WERI-Rb-1 (cell line): ENCODE data around the gene PARVB.

Experiments used
- DNase-seq: peaks from one replicate; pipeline ENCODE4 v3.0.0-alpha.2; 2020
- H3K27ac ChIP-seq: fragments of 250-450 bp; sonication (Bioruptor Pico); 2 replicates; pipeline ENCODE4 v1.5.1; 2020; ENCODE audit warnings: mild to moderate bottlenecking, moderate library complexity
- H3K27me3 ChIP-seq: fragments of 250-450 bp; sonication (Bioruptor Pico); 2 replicates; pipeline ENCODE4 v1.5.1; 2021; ENCODE audit warnings: mild to moderate bottlenecking, low read depth, moderate library complexity; ENCODE audit not compliant: insufficient read depth, severe bottlenecking
- H3K36me3 ChIP-seq: fragments of 250-450 bp; sonication (Bioruptor Pico); 2 replicates; pipeline ENCODE4 v1.5.1; 2020; ENCODE audit warnings: mild to moderate bottlenecking, moderate library complexity
- H3K4me3 ChIP-seq: 2 replicates; pipeline ENCODE4 v1.5.1; 2011; ENCODE audit warnings: low read depth, mild to moderate bottlenecking, control low read depth, low read length
- H3K9me3 ChIP-seq: fragments of 250-450 bp; sonication (Bioruptor Pico); 2 replicates; pipeline ENCODE4 v1.5.1; 2021; ENCODE audit warnings: mild to moderate bottlenecking, moderate library complexity; ENCODE audit not compliant: severe bottlenecking
- CTCF ChIP-seq: IDR thresholded peaks from 2 replicates; pipeline ENCODE4 v1.5.1; 2011; ENCODE audit warnings: low read depth, mild to moderate bottlenecking, control low read depth, inconsistent platforms, low read length

The PARVB gene

GRCh38 chr22:43999378-43999777, 24.7 kb upstream of the PARVB start:
- Histone ChIP-seq H3K36me3 (peaks cover 27% of the 10 kb centered on the region), H3K27me3 (no peaks in the 10 kb centered on the region), H3K27ac (no peak overlapping the region), H3K9me3 (no peaks in the 10 kb centered on the region), H3K4me3 (no peak overlapping the region)
- TF ChIP-seq CTCF = no peak
- no peak for DNase-seq

GRCh38 chr22:44000123-44000522, 24.0 kb upstream of the PARVB start:
- Histone ChIP-seq H3K27ac (no peak overlapping the region), H3K36me3 (peaks cover 19% of the 10 kb centered on the region)

GRCh38 chr22:44001521-44001920, 22.6 kb upstream of the PARVB start:
- no peak for DNase-seq
- Histone ChIP-seq H3K27me3 (no peaks in the 10 kb centered on the region), H3K4me3 (no peak overlapping the region), H3K9me3 (no peaks in the 10 kb centered on the region), H3K36me3 (peaks cover 8% of the 10 kb centered on the region), H3K27ac (no peak overlapping the region)
- TF ChIP-seq CTCF = no peak

More at GRCh38 chr22:44000123-44000522, 24.0 kb upstream of the PARVB start:
- no peak for DNase-seq
- no peak overlapping the region for H3K4me3 ChIP-seq
- H3K9me3 ChIP-seq = no peaks in the 10 kb centered on the region
- TF ChIP-seq CTCF = no peak
- no peaks in the 10 kb centered on the region for H3K27me3 ChIP-seq

GRCh38 chr22:44002324-44002723, 21.8 kb upstream of the PARVB start:
- TF ChIP-seq CTCF = no peak
- peaks cover 5% of the 10 kb centered on the region; the same call in 1 of the 2 replicates for H3K36me3 ChIP-seq

GRCh38 chr22:44002997-44003396, 21.1 kb upstream of the PARVB start:
- H3K27me3 ChIP-seq = no peaks in the 10 kb centered on the region
- H3K9me3 ChIP-seq = no peaks in the 10 kb centered on the region
- H3K27ac ChIP-seq = no peak overlapping the region
- no peak overlapping the region for H3K4me3 ChIP-seq
- no peak for TF ChIP-seq CTCF
- no peak for DNase-seq
- H3K36me3 ChIP-seq = peaks cover 5% of the 10 kb centered on the region; the same call in 1 of the 2 replicates

More at GRCh38 chr22:44002324-44002723, 21.8 kb upstream of the PARVB start:
- Histone ChIP-seq H3K27me3 (no peaks in the 10 kb centered on the region), H3K9me3 (no peaks in the 10 kb centered on the region), H3K27ac (no peak overlapping the region), H3K4me3 (no peak overlapping the region)
- no peak for DNase-seq

GRCh38 chr22:44003405-44004103, 20.5 kb upstream of the PARVB start:
- peak; percentile 79 for TF ChIP-seq CTCF
- Histone ChIP-seq H3K9me3 (no peaks in the 10 kb centered on the region), H3K27me3 (no peaks in the 10 kb centered on the region), H3K36me3 (peaks cover 5% of the 10 kb centered on the region; the same call in 1 of the 2 replicates), H3K4me3 (no peak overlapping the region), H3K27ac (no peak overlapping the region)
- DNase-seq = peak; percentile 66
